Measurements from ENCODE around the gene TUFT1.

GRCh38 chr1:151499365-151499764 lies 40.7 kb upstream of the TUFT1 start:
- TF ChIP-seq CTCF (IDR thresholded peaks at IDR 0.05 in 2 of 3, conservative IDR thresholded peaks at IDR 0.05 in 1 of 3; ENCODE audit: control insufficient read depth in 2 of 3, extremely low read depth in 1 of 3, insufficient read depth in 1 of 3, low read depth in 3 of 3, low read length in 3 of 3): no peak
- TF ChIP-seq ETV6 (conservative IDR thresholded peaks at IDR 0.05 in 1 of 2, IDR thresholded peaks at IDR 0.05 in 1 of 2; ENCODE audit: borderline replicate concordance in 1 of 2, low read depth in 1 of 2): no peak
- TF ChIP-seq CREM (IDR thresholded peaks at IDR 0.05; ENCODE audit: low read depth): no peak
- TF ChIP-seq NFXL1 (IDR thresholded peaks at IDR 0.05; ENCODE audit: borderline replicate concordance): no peak
- no peak for TF ChIP-seq POLR2A (IDR thresholded peaks at IDR 0.05; ENCODE audit: low read depth, low read length)
- TF ChIP-seq POLR2AphosphoS5 (IDR thresholded peaks at IDR 0.05; ENCODE audit: low read length): no peak
- TF ChIP-seq MAX (IDR thresholded peaks at IDR 0.05; ENCODE audit: low read depth, low read length): no peak
- no peak for TF ChIP-seq CBX5 (IDR thresholded peaks at IDR 0.05; ENCODE audit: low read depth)

Measured in GM12878 (cell line).